ENCODE data around the gene ARHGAP8.
A peak's percentile ranks its signal among the peaks of the same experiment; 100 is the strongest.

The ARHGAP8 gene

GRCh38 chr22:44823806-44824205 lies 71.4 kb downstream of the ARHGAP8 start:
- DNase-seq (ENCODE audit: low read depth), result no peak
- no peak for TF ChIP-seq CTCF (IDR thresholded peaks at IDR 0.05; ENCODE audit: insufficient read depth, low read depth, low read length, missing control alignments)
- no peak overlapping the region for H3K4me3 ChIP-seq (ENCODE audit: low read depth, low read length)

DNA sequence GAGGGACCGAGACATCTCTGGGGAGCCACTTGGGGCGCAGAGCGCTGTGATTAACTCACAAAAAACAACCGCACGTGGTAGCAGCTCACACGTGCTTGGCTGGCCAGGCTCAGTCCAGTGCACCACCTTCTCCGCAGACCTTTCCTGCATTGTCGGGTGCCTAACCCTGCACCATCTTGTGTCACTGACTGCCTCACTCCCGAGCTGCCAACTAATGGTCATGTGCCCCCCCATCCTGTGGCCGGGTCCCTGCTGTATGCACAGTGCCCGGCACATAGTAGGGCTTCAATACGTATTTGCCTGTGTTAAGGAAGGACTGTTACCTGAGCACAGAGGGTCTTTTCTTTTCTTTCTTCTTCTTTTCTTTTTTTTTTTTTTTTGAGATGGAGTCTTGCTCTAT lies 71.9 kb downstream of the ARHGAP8 start:
- no peak for DNase-seq (ENCODE audit: low read depth)
- no peak for TF ChIP-seq CTCF (IDR thresholded peaks at IDR 0.05; ENCODE audit: insufficient read depth, low read depth, low read length, missing control alignments)
- H3K4me3 ChIP-seq (ENCODE audit: low read depth, low read length), result no peak overlapping the region

- no peak overlapping the region for H3K4me3 ChIP-seq (ENCODE audit: low read depth, low read length)
- DNase-seq (ENCODE audit: low read depth), result no peak
- no peak for TF ChIP-seq CTCF (IDR thresholded peaks at IDR 0.05; ENCODE audit: insufficient read depth, low read depth, low read length, missing control alignments)
Observed at GRCh38 chr22:44825310-44826150, 73.2 kb downstream of the ARHGAP8 start.

DNA sequence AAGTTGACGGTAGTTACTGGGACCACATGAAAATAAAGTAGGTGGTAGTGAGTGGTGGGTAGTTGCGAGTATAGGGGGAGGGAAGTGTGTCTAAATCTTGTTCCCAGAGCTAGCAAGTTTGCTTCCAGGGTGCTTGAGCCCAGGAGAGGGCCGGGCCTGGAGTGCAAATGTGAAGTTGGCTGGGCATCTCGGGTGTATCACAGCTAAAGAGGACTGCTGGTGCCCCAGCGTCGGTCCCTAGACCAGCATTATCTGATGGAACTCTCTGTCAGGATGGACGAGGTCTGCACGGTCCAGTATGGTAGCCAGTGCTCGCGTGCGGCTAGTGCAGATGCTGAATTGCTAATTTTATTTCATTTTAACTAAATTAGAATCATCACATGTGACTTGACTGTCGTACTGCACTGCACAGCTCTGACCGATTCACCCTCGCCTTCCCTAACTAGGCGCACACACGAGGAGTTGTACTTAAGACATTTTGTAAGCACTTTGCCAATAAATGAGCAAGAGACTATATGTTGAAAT lies 75.4 kb downstream of the ARHGAP8 start:
- DNase-seq (ENCODE audit: low read depth), result no peak
- TF ChIP-seq CTCF (IDR thresholded peaks at IDR 0.05; ENCODE audit: insufficient read depth, low read depth, low read length, missing control alignments), result no peak
- no peak overlapping the region for H3K4me3 ChIP-seq (ENCODE audit: low read depth, low read length)

DNA sequence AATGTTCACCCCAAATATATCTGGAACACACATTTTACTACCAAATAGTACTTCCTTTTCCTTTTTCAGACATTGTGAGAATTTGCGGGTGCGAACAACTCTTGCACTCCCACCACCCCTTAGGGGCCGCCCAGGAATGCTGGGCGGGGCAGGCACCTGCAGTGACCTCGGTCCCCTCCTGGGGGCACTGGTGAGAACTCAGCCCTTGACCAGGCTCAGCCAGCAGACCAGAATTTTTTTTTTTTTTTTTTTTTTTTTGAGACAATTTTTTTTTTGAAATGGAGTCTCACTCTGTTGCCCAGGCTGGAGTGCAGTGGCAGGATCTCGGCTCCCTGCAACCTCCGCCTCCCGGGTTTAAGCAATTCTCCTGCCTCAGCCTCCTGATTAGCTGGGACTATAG lies 75.8 kb downstream of the ARHGAP8 start:
- peak; percentile 46 for TF ChIP-seq CTCF (IDR thresholded peaks at IDR 0.05; ENCODE audit: insufficient read depth, low read depth, low read length, missing control alignments)
- H3K4me3 ChIP-seq (ENCODE audit: low read depth, low read length), result no peak overlapping the region
- DNase-seq (ENCODE audit: low read depth), result peak; percentile 32

DNA sequence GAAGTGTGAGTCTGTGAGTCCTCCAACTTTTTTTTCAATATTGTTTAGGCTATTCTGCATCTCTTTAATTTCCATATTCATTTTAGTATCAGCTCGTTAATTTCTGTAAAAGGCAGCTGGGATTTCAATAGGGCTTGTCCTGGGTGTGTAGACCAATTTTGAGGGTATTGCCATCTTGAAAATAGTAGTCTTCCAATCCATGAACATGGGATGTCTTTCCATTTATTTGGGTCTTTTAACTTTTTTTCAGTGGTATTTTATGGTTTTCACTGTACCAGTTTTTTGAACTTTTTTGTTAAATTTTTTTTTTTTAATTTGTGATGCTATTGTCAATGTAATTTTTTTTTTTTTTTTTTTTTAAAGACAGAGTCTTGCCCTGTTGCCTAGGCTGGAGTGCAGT lies 79.5 kb downstream of the ARHGAP8 start:
- TF ChIP-seq CTCF (IDR thresholded peaks at IDR 0.05; ENCODE audit: insufficient read depth, low read depth, low read length, missing control alignments), result no peak
- no peak overlapping the region for H3K4me3 ChIP-seq (ENCODE audit: low read depth, low read length)
- no peak for DNase-seq (ENCODE audit: low read depth)

Measured in GM12865 (cell line).